HG02642 (cell line): ENCODE results near the gene PSMC5.
"Not testable (repeated sequence)": the region's sequence is repeated elsewhere in the genome, so short reads cannot be mapped to it uniquely, and the experiment has no call there.

ENCODE experiments used
- ATAC-seq: cut with Tn5 transposase; IDR thresholded peaks from one replicate; pipeline ENCODE4 v1.9.1; 2021; ENCODE audit warnings: mild to moderate bottlenecking; ENCODE audit not compliant: unreplicated experiment, poor library complexity

Gene PSMC5

GRCh38 chr17:63827002-63827800 lies at the start of gene PSMC5, which contains the start of gene FTSJ3:
PSMC5 (plus strand) TSS chr17:63827431; CDS start chr17:63827491, 60 bp downstream.
FTSJ3 (minus strand) TSS chr17:63827663; CDS start chr17:63826902, 761 bp downstream.
- peak; percentile 90 for ATAC-seq

- ATAC-seq, result no peak
Observed at GRCh38 chr17:63780507-63780906, 46.7 kb upstream of the PSMC5 start.

DNA sequence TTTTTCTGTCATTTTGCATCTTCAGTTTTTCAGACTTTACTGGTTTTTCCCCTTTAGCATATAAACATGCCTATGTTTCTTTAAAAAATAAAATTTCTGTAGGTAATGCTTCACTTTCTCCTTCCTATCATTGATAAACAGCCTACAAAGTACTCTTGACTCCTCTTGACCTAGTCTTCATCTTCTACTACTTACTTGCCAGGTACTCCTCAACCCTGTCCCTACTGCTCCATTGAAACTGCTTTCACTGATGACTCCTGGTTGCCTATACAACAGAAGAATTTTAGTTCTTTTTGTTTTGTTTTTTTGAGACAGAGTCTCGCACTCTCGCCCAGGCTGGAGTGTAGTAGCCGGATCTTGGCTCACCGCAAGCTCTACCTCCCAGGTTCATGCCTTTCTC lies 46.3 kb upstream of the PSMC5 start:
- ATAC-seq, result no peak

DNA sequence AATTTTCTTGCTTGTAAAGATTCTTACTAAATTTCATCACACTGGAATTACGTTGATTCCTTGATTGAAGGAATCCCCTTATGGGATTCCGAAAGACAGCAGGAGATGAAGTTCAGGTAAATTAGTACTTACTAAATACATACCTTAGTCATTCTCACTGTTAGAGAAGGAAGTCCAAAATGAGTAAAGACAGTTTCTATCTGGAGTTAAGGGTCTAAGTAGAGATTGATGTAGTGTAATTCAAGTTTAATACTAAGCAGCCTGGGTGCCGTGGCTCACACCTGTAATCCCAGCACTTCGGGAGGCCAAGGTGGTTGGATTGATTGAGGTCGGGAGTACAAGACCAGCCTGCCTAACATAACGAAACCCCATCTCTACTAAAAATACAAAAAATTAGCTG lies 43.7 kb upstream of the PSMC5 start:
- ATAC-seq, result no peak

DNA sequence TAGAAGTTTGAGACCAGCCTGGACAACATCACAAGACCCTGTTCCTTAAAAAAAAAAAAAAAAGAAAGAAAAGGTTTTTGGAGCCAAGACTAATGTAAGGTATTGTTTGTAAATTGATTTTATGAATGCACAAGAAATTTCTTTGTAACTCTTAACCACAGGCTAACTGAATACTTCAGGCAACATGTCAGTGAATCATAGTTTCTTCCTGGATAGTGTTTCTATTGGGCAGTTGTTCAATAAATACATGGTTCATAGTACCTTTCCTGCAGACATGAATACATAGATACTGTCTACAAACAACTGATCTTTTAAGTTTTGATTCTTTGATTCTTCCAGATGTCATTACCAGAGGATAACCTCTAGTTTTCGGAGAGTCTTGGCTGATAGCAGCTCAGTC lies 41.7 kb upstream of the PSMC5 start:
- ATAC-seq, result no peak

- no peak for ATAC-seq
Observed at GRCh38 chr17:63786117-63786516, 41.1 kb upstream of the PSMC5 start.

GRCh38 chr17:63786971-63787711 lies 40.1 kb upstream of the PSMC5 start:
- ATAC-seq, result no peak

- no peak for ATAC-seq
Observed at GRCh38 chr17:63790057-63790456, 37.2 kb upstream of the PSMC5 start.

DNA sequence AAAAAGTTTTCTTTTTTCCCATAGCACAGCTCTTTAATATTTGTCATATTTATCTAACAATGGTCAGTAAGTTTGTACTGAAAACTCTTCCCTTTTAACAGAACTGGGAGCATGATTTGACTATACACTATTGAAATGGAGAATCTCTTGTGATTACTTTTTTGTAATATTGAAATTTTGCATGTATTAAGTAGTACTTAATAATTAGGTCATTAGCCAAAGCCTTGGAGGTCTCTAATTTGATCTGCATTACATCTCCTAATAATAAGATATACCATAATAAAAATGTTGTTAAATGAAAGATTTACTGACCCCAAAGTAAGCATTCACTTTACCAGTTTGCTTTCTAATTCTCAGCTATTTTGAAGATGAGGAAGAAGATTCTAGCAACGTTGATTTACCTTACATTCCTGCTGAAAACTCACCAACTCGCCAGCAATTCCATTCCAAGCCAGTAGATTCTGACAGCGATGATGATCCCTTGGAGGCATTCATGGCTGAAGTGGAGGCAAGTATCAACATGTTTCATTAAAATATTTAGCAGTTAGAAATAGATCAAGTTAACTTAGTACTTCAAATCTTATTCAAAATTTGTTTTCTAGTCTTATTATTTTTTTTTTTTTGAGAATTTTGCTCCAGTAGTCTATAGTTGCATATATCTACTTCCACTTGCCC lies 35.0 kb upstream of the PSMC5 start:
- ATAC-seq, result no peak

- ATAC-seq, result not testable (repeated sequence)
Observed at GRCh38 chr17:63796375-63796774, 30.9 kb upstream of the PSMC5 start.

- no peak for ATAC-seq
Observed at GRCh38 chr17:63798572-63799106, 28.6 kb upstream of the PSMC5 start.

- no peak for ATAC-seq
Observed at GRCh38 chr17:63800783-63801182, 26.4 kb upstream of the PSMC5 start.

DNA sequence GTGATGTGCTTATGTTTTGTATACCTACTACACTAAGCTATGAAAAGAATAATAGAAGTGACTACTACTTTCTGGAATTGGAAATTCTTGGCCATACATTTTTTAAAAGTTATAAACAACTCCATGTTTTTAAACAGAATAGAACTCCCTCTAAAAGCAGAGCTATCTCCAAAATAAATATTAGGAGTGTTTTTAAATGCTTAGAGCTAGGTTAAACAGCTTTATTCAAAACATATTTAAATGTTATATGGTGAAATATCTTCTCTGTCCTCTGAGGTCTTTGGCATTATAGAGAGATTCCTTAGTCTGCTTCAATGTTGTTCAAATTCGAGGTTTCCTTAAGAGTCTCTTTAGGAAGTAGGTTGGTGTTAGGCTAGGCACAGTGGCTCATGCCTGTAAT lies 22.9 kb upstream of the PSMC5 start:
- no peak for ATAC-seq

GRCh38 chr17:63805591-63805990 lies 21.6 kb upstream of the PSMC5 start:
- ATAC-seq, result no peak

DNA sequence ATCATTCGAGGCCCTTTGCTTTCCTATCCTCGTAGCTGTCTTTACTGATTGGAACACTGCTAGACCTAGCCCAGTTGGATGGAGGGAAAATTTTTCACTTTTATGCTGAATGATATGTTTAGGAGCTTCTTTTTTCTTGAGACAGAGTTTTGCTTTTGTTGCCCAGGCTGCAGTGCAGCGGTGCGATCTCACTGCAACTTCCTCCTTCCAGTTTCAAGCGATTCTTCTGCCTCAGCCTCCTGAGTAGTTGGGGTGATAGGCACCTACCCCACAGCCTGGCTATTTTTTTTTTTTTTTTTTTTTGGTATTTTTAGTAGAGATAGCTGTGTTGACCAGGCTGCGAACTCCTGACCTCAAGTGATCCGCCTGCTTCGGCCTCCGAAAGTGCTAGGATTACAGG lies 17.3 kb upstream of the PSMC5 start:
- ATAC-seq, result no peak

GRCh38 chr17:63816123-63816522 lies 11.1 kb upstream of the PSMC5 start:
- no peak for ATAC-seq

GRCh38 chr17:63816669-63817068 lies 10.6 kb upstream of the PSMC5 start:
- ATAC-seq, result no peak

GRCh38 chr17:63817736-63818385 lies 9.4 kb upstream of the PSMC5 start:
- ATAC-seq, result no peak

DNA sequence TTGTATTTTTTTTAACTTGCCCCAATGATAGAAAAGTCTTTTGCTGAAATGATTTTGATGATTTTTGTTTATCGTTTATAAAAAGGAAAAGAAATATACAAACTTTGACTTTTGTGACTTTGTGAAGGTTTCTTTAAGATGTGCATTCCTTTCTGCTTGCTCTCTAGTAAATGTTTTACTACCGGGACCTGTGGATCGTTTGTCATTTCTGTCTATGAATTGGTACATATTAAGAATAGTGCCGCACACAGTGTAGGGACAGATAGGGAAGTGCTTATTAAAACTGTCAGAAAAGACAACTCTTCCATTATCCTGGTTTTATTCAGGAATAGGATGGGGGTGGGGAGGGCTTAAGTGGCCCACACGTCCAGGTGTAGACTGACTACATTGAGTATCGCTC lies 8.1 kb upstream of the PSMC5 start:
- ATAC-seq, result no peak
